Neural progenitor cell (in vitro differentiated cells): ENCODE results near the gene FUT7. TPM values are rescaled to one million over a fixed set of nuclear protein-coding genes. Genes with fewer than 3 reads are reported as not detected.

Source experiments
- DNase-seq: peaks from one replicate; pipeline ENCODE4 v3.0.0-alpha.2; 2016; ENCODE audit warnings: low spot score
- H2AFZ ChIP-seq: fragments of 200-600 bp; sonication (generic); replicated peaks from 2 replicates; pipeline ENCODE4 v1.6.1; 2016; ENCODE audit warnings: antibody characterized with exemption
- H3F3A ChIP-seq: fragments of 200-600 bp; sonication (generic); 2 replicates; pipeline ENCODE4 v1.6.1; 2016; ENCODE audit warnings: antibody characterized with exemption, low read depth
- H3K27ac ChIP-seq: fragments of 200-600 bp; sonication (generic); 2 replicates; pipeline ENCODE4 v1.5.1; 2016; ENCODE audit warnings: mild to moderate bottlenecking
- H3K27me3 ChIP-seq: fragments of 200-600 bp; sonication (generic); 2 replicates; pipeline ENCODE4 v1.6.1; 2016; ENCODE audit warnings: mild to moderate bottlenecking, moderate library complexity
- H3K36me3 ChIP-seq: fragments of 200-600 bp; sonication (generic); 2 replicates; pipeline ENCODE4 v1.5.1; 2016
- H3K4me1 ChIP-seq: fragments of 200-600 bp; sonication (generic); 2 replicates; pipeline ENCODE4 v1.6.1; 2016; ENCODE audit warnings: mixed run types
- H3K4me2 ChIP-seq: fragments of 200-600 bp; sonication (generic); 2 replicates; pipeline ENCODE4 v1.6.1; 2016
- H3K4me3 ChIP-seq: fragments of 200-600 bp; sonication (generic); 2 replicates; pipeline ENCODE4 v1.5.1; 2016
- H3K79me2 ChIP-seq: fragments of 200-600 bp; sonication (generic); 2 replicates; pipeline ENCODE4 v1.6.1; 2016; ENCODE audit warnings: low read depth
- H3K9ac ChIP-seq: fragments of 200-600 bp; sonication (generic); 2 replicates; pipeline ENCODE4 v1.6.1; 2016
- H3K9me3 ChIP-seq: fragments of 200-600 bp; sonication (generic); 2 replicates; pipeline ENCODE4 v1.5.1; 2016; ENCODE audit warnings: low read depth
- H4K20me1 ChIP-seq: fragments of 200-600 bp; sonication (generic); 2 replicates; pipeline ENCODE4 v1.6.1; 2016; ENCODE audit warnings: low read depth
- H3K27ac Mint-ChIP-seq: 3 replicates; pipeline ENCODE4 v1.8.0; 2021; ENCODE audit warnings: mixed read lengths
- H3K27me3 Mint-ChIP-seq: 2 replicates; pipeline ENCODE4 v1.8.0; 2022; ENCODE audit warnings: low read depth, mild to moderate bottlenecking, inconsistent platforms, moderate library complexity, mixed read lengths; ENCODE audit not compliant: insufficient read depth
- H3K36me3 Mint-ChIP-seq: 3 replicates; pipeline ENCODE4 v1.8.0; 2021; ENCODE audit warnings: mixed read lengths
- H3K4me1 Mint-ChIP-seq: 3 replicates; pipeline ENCODE4 v1.8.0; 2021; ENCODE audit warnings: mixed read lengths
- H3K4me3 Mint-ChIP-seq: 3 replicates; pipeline ENCODE4 v1.8.0; 2021; ENCODE audit warnings: mild to moderate bottlenecking, moderate library complexity, mixed read lengths
- H3K9me3 Mint-ChIP-seq: 3 replicates; pipeline ENCODE4 v1.8.0; 2020; ENCODE audit warnings: mixed read lengths
- CTCF ChIP-seq: fragments of 200-600 bp; sonication (generic); IDR thresholded peaks from 2 replicates; pipeline ENCODE4 v1.5.1; 2017; ENCODE audit warnings: antibody characterized with exemption, mild to moderate bottlenecking
- EZH2 ChIP-seq: fragments of 200-600 bp; sonication (generic); IDR thresholded peaks from 2 replicates; pipeline ENCODE4 v1.6.1; 2017; ENCODE audit warnings: antibody characterized with exemption, mild to moderate bottlenecking, moderate library complexity
- EZH2phosphoT487 ChIP-seq: fragments of 200-600 bp; sonication (generic); IDR thresholded peaks from 2 replicates; pipeline ENCODE4 v1.6.1; 2017; ENCODE audit warnings: antibody characterized with exemption
- total RNA-seq: library from RNA; depleted of rRNA; stranded (reverse); fragments of >200 nt; gene quantifications from 2 replicates; pipeline ENCODE4 v1.2.3, GENCODE V29; 2015; ENCODE audit warnings: low replicate concordance

FUT7 gene
- total RNA-seq, 1 donor from 2014 or later = not detected

- Histone ChIP-seq H3K4me2 (no peak overlapping the region), H3K27me3 (peaks cover 12% of the 10 kb centered on the region), H3K4me3 (no peak overlapping the region), H3K4me1 (peaks cover 11% of the 10 kb centered on the region), H3K27ac (no peak overlapping the region), H2AFZ (no peak overlapping the region), H3K9me3 (no peaks in the 10 kb centered on the region), H3K9ac (no peak overlapping the region), H3K36me3 (no peaks in the 10 kb centered on the region), H3F3A (peaks cover 4% of the 10 kb centered on the region), H4K20me1 (no peaks in the 10 kb centered on the region), H3K79me2 (no peaks in the 10 kb centered on the region)
- Mint-ChIP-seq H3K4me3 (no peak overlapping the region), H3K27me3 (peaks cover 24% of the 10 kb centered on the region), H3K4me1 (peaks cover 10% of the 10 kb centered on the region), H3K9me3 (peaks cover 7% of the 10 kb centered on the region), H3K36me3 (no peaks in the 10 kb centered on the region), H3K27ac (no peak overlapping the region)
- TF ChIP-seq EZH2phosphoT487 (no peak), CTCF (no peak), EZH2 (no peak)
- DNase-seq = no peak
Observed at GRCh38 chr9:137000177-137000930, 31.5 kb downstream of the FUT7 start.

- no peak overlapping the region for H3K4me3 ChIP-seq
- Mint-ChIP-seq H3K9me3 (no peaks in the 10 kb centered on the region), H3K36me3 (no peaks in the 10 kb centered on the region), H3K27ac (no peak overlapping the region), H3K27me3 (peaks cover 16% of the 10 kb centered on the region), H3K4me3 (no peak overlapping the region), H3K4me1 (peaks cover 10% of the 10 kb centered on the region)
- H3K4me2 ChIP-seq = no peak overlapping the region
- no peak overlapping the region for H3K27ac ChIP-seq
- peaks cover 12% of the 10 kb centered on the region for H3K27me3 ChIP-seq
- no peak overlapping the region for H2AFZ ChIP-seq
- H3K4me1 ChIP-seq = peaks cover 11% of the 10 kb centered on the region
- no peak for DNase-seq
- no peaks in the 10 kb centered on the region for H3K9me3 ChIP-seq
- TF ChIP-seq CTCF = no peak
- TF ChIP-seq EZH2phosphoT487 = no peak
- no peak for TF ChIP-seq EZH2
- peaks cover 4% of the 10 kb centered on the region for H3F3A ChIP-seq
- H3K79me2 ChIP-seq = peaks cover 6% of the 10 kb centered on the region
- H4K20me1 ChIP-seq = peaks cover 6% of the 10 kb centered on the region
- no peaks in the 10 kb centered on the region for H3K36me3 ChIP-seq
- no peak overlapping the region for H3K9ac ChIP-seq
Observed at GRCh38 chr9:136997830-136998234, 34.1 kb downstream of the FUT7 start.

- Mint-ChIP-seq H3K4me1 (peaks cover 10% of the 10 kb centered on the region), H3K36me3 (no peaks in the 10 kb centered on the region), H3K27me3 (peaks cover 16% of the 10 kb centered on the region), H3K9me3 (no peaks in the 10 kb centered on the region), H3K27ac (no peak overlapping the region), H3K4me3 (no peak overlapping the region)
- no peak overlapping the region for H3K4me3 ChIP-seq
- H3K4me1 ChIP-seq = peaks cover 11% of the 10 kb centered on the region
- no peak for TF ChIP-seq CTCF
- no peak for TF ChIP-seq EZH2
- no peak for TF ChIP-seq EZH2phosphoT487
- no peaks in the 10 kb centered on the region for H3K36me3 ChIP-seq
- no peak overlapping the region for H3K27ac ChIP-seq
- H3K79me2 ChIP-seq = peaks cover 10% of the 10 kb centered on the region
- H3F3A ChIP-seq = peaks cover 4% of the 10 kb centered on the region
- H3K27me3 ChIP-seq = peaks cover 12% of the 10 kb centered on the region
- DNase-seq = no peak
- peak overlapping the region; percentile 65 for H3K4me2 ChIP-seq
- H3K9me3 ChIP-seq = no peaks in the 10 kb centered on the region
- no peak overlapping the region for H3K9ac ChIP-seq
- peaks cover 8% of the 10 kb centered on the region for H4K20me1 ChIP-seq
- H2AFZ ChIP-seq = peak overlapping the region; percentile 39
Observed at GRCh38 chr9:136997371-136997770, 34.5 kb downstream of the FUT7 start.
